GM23338 (cell line): ENCODE measurements around the gene COL4A6. TPM values are rescaled to one million over a fixed set of nuclear protein-coding genes. Genes with fewer than 3 reads are reported as not detected.

Source experiments
- ATAC-seq: fragments of 200-7000 bp; cut with Tn5 transposase; 3 replicates; pipeline ENCODE4 v1.9.1; 2020
- DNase-seq: peaks from one replicate; pipeline ENCODE4 v3.0.0-alpha.2; 2015; ENCODE audit warnings: low spot score
- H2AFZ ChIP-seq: fragments of 200-600 bp; sonication (generic); 2 replicates; pipeline ENCODE4 v1.8.0; 2016; ENCODE audit warnings: antibody characterized with exemption, mild to moderate bottlenecking, moderate library complexity
- H3F3A ChIP-seq: fragments of 200-600 bp; sonication (generic); replicated peaks from 2 replicates; pipeline ENCODE4 v1.8.0; 2017; ENCODE audit warnings: antibody characterized with exemption, mixed run types, low read depth
- H3K27ac ChIP-seq: fragments of 200-600 bp; sonication (generic); 2 replicates; pipeline ENCODE4 v1.6.1; 2016; ENCODE audit warnings: low read depth
- H3K27me3 ChIP-seq: fragments of 200-600 bp; sonication (generic); 2 replicates; pipeline ENCODE4 v1.8.0; 2016; ENCODE audit warnings: mild to moderate bottlenecking, mixed run types, moderate library complexity; ENCODE audit not compliant: insufficient read depth
- H3K36me3 ChIP-seq: fragments of 200-600 bp; sonication (generic); 2 replicates; pipeline ENCODE4 v1.8.0; 2016; ENCODE audit warnings: mild to moderate bottlenecking; ENCODE audit not compliant: insufficient read depth
- H3K4me1 ChIP-seq: fragments of 200-600 bp; sonication (generic); 2 replicates; pipeline ENCODE4 v1.8.0; 2016; ENCODE audit warnings: mild to moderate bottlenecking, moderate library complexity; ENCODE audit not compliant: insufficient read depth
- H3K4me2 ChIP-seq: fragments of 200-600 bp; sonication (generic); 2 replicates; pipeline ENCODE4 v1.7.1; 2017; ENCODE audit warnings: mixed run types
- H3K4me3 ChIP-seq: fragments of 200-600 bp; sonication (generic); 2 replicates; pipeline ENCODE4 v1.6.1; 2016; ENCODE audit warnings: mixed run types
- H3K79me2 ChIP-seq: fragments of 200-600 bp; sonication (generic); replicated peaks from 2 replicates; pipeline ENCODE4 v1.8.0; 2017; ENCODE audit warnings: mild to moderate bottlenecking; ENCODE audit not compliant: insufficient read depth
- H3K9me2 ChIP-seq: fragments of 200-600 bp; sonication (generic); 2 replicates; pipeline ENCODE4 v1.8.0; 2017; ENCODE audit not compliant: insufficient read depth
- H4K20me1 ChIP-seq: fragments of 200-600 bp; sonication (generic); replicated peaks from 2 replicates; pipeline ENCODE4 v1.8.0; 2017; ENCODE audit warnings: mild to moderate bottlenecking; ENCODE audit not compliant: insufficient read depth
- H3K27ac Mint-ChIP-seq: 2 replicates; pipeline ENCODE4 v1.8.0; 2020; ENCODE audit warnings: inconsistent platforms, mild to moderate bottlenecking, moderate library complexity, mixed read lengths
- H3K27me3 Mint-ChIP-seq: 3 replicates; pipeline ENCODE4 v1.8.0; 2022; ENCODE audit warnings: low read depth, mild to moderate bottlenecking, moderate library complexity, mixed read lengths, inconsistent platforms; ENCODE audit not compliant: insufficient read depth, poor library complexity
- H3K36me3 Mint-ChIP-seq: 3 replicates; pipeline ENCODE4 v1.8.0; 2021; ENCODE audit warnings: low read depth, mild to moderate bottlenecking, inconsistent platforms, moderate library complexity, mixed read lengths
- H3K4me1 Mint-ChIP-seq: 3 replicates; pipeline ENCODE4 v1.8.0; 2020; ENCODE audit warnings: mild to moderate bottlenecking, inconsistent platforms, mixed read lengths
- H3K4me3 Mint-ChIP-seq: 3 replicates; pipeline ENCODE4 v1.8.0; 2021; ENCODE audit warnings: moderate library complexity, mild to moderate bottlenecking, inconsistent platforms, mixed read lengths
- H3K9me3 Mint-ChIP-seq: 3 replicates; pipeline ENCODE4 v1.8.0; 2020; ENCODE audit warnings: moderate library complexity, mild to moderate bottlenecking, inconsistent platforms, mixed read lengths
- CREB1 ChIP-seq: fragments of 250-450 bp; sonication (Bioruptor Pico); IDR thresholded peaks from 2 replicates; pipeline ENCODE4 v1.5.0; 2020; ENCODE audit warnings: low read depth, mild to moderate bottlenecking, moderate library complexity
- ETS1 ChIP-seq: IDR thresholded peaks from 2 replicates; pipeline ENCODE4 v1.6.1; 2016; ENCODE audit warnings: antibody characterized with exemption
- EZH2 ChIP-seq: fragments of 200-600 bp; sonication (generic); IDR thresholded peaks from one replicate; pipeline ENCODE4 v1.8.0; 2017; ENCODE audit warnings: antibody characterized with exemption, mild to moderate bottlenecking, low read depth; ENCODE audit not compliant: unreplicated experiment
- EZH2phosphoT487 ChIP-seq: fragments of 200-600 bp; sonication (generic); IDR thresholded peaks from one replicate; pipeline ENCODE4 v1.8.1; 2018; ENCODE audit warnings: antibody characterized with exemption; ENCODE audit not compliant: unreplicated experiment
- JUNB ChIP-seq: IDR thresholded peaks from one replicate; pipeline ENCODE4 v1.6.1; 2016; ENCODE audit warnings: antibody characterized with exemption; ENCODE audit not compliant: unreplicated experiment
- NANOG ChIP-seq: IDR thresholded peaks from 2 replicates; pipeline ENCODE4 v1.6.1; 2016; ENCODE audit warnings: antibody characterized with exemption, borderline replicate concordance
- POLR2AphosphoS5 ChIP-seq: IDR thresholded peaks from 2 replicates; pipeline ENCODE4 v1.6.1; 2016; ENCODE audit warnings: antibody characterized with exemption, low read depth
- REST ChIP-seq: IDR thresholded peaks from one replicate; pipeline ENCODE4 v1.6.1; 2018; ENCODE audit warnings: antibody characterized with exemption; ENCODE audit not compliant: unreplicated experiment
- STAT1 ChIP-seq: IDR thresholded peaks from one replicate; pipeline ENCODE4 v1.6.1; 2016; ENCODE audit warnings: antibody characterized with exemption; ENCODE audit not compliant: unreplicated experiment
- ZNF114 ChIP-seq: fragments of 250-450 bp; sonication (Bioruptor Pico); IDR thresholded peaks from 2 replicates; pipeline ENCODE4 v1.5.0; 2020; ENCODE audit warnings: mild to moderate bottlenecking, moderate library complexity
- ZNF331 ChIP-seq: fragments of 250-450 bp; sonication (Bioruptor Pico); IDR thresholded peaks from 2 replicates; pipeline ENCODE4 v1.5.0; 2020; ENCODE audit warnings: low read depth, mild to moderate bottlenecking, moderate library complexity
- polyA plus RNA-seq: library from polyadenylated mRNA; unstranded; fragments of >200 nt; fragmentation: Nextera tagmentation; extraction: Ambion mirVana; gene quantifications from 2 replicates; pipeline ENCODE4 v1.2.1, GENCODE V29; 2016
- total RNA-seq: library from RNA; depleted of rRNA; stranded (reverse); fragments of >200 nt; shearing (Covaris generic); gene quantifications from 2 replicates; pipeline ENCODE4 v1.2.3, GENCODE V29; 2014

Gene COL4A6
- total and polyA plus RNA-seq, 2 experiments from 2014 or later = 4.1 to 15.2 TPM

GRCh38 chrX:108362026-108362425 lies 76.2 kb downstream of the COL4A6 start (continued):
- TF ChIP-seq ETS1 (no peak), STAT1 (no peak), REST (no peak), ZNF114 (CRISPR knock-in tag) (no peak), JUNB (no peak)

GRCh38 chrX:108361316-108361715 lies 76.9 kb downstream of the COL4A6 start:
- Histone ChIP-seq H3K9me2 (no peaks in the 10 kb centered on the region), H3K36me3 (no peaks in the 10 kb centered on the region), H2AFZ (no peak overlapping the region), H3K4me2 (no peak overlapping the region), H3K79me2 (no peaks in the 10 kb centered on the region), H3K27ac (no peak overlapping the region), H4K20me1 (no peaks in the 10 kb centered on the region), H3K27me3 (no peaks in the 10 kb centered on the region), H3K4me1 (peaks cover 14% of the 10 kb centered on the region), H3K4me3 (no peak overlapping the region), H3F3A (no peaks in the 10 kb centered on the region)
- Mint-ChIP-seq H3K4me1 (peaks cover 25% of the 10 kb centered on the region), H3K4me3 (no peak overlapping the region), H3K9me3 (no peaks in the 10 kb centered on the region; the same call in 2 of the 3 replicates), H3K27ac (no peak overlapping the region), H3K27me3 (no peaks in the 10 kb centered on the region), H3K36me3 (no peaks in the 10 kb centered on the region; the same call in 1 of the 3 replicates)
- ATAC-seq (no peak), DNase-seq (no peak)
- TF ChIP-seq ZNF114 (CRISPR knock-in tag) (no peak), EZH2 (no peak), EZH2phosphoT487 (no peak), POLR2AphosphoS5 (no peak), ZNF331 (CRISPR knock-in tag) (no peak), CREB1 (CRISPR knock-in tag) (no peak), NANOG (no peak)
